ENCODE results near the gene CRABP1. TPM values are rescaled to one million over a fixed set of nuclear protein-coding genes. Genes with fewer than 3 reads are reported as not detected.

The CRABP1 gene
- total and polyA plus RNA-seq, 10 of the 15 experiments (the other 5 are each of a cell fraction or from before 2014, with no cell fraction given) = 0.21 to 0.41 TPM; not detected in 8

DNA sequence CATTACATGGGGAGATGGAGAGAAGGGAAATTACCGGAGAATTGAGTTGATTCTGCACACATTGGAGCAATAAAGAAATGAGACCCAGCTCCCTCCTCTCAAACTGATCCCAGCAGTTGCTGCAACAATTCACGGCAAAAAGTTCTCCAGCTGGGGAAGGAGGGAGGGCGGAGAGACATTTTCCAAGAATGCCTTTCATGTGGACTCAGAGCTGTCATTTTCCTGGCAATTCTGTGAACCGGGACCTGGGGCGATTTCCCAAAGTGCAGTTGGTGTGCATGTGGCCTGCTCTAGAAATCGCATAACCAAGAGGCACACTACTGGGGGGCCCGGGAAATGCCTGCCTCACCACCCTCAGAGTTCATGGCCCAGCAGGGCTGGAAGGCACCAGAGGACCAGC lies 49.2 kb downstream of the CRABP1 start (continued):
- no peak for TF ChIP-seq NFIC (IDR thresholded peaks at IDR 0.05; ENCODE audit: low read depth, low read length)
- TF ChIP-seq DPF2 (IDR thresholded peaks at IDR 0.05) = no peak
- TF ChIP-seq JUND (IDR thresholded peaks at IDR 0.05; ENCODE audit: low read depth, low read length) = no peak

DNA sequence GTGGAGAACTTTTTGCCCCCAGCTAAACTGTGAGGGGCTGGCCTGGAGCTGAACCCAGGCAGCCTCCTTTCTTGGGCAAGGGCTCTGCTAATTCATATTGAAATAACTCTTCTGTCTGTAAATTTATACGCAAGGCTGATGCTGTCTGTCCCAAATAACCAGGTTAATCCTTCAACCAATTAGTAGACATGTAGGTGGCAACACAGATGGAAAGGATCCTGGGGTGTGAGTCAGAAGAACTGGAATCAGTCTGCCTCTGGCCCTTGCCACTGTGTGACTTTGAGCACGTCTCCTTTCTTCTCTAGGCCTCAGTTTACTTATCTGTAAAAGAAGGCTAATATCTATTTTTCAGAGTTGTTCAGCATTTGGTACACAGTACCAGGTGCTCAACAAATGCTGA lies 49.6 kb downstream of the CRABP1 start:
- intact Hi-C loops (cut with micrococcal nuclease; ENCODE audit: unreplicated experiment) = no loop called here
- no peaks in the 10 kb centered on the region for H3K9me3 ChIP-seq (replicated peaks; ENCODE audit: control insufficient read depth, insufficient read depth, low read length)
- no peaks in the 10 kb centered on the region for H4K20me1 ChIP-seq (ENCODE audit: control insufficient read depth, insufficient read depth)
- ChIA-PET POLR2A (no interaction called here), RAD21 (ENCODE audit: unreplicated experiment) (no interaction called here), SMC1A (ENCODE audit: uncharacterized antibody, unreplicated experiment) (no interaction called here), CTCF (no interaction called here)
- no peak overlapping the region for H3K4me3 ChIP-seq
- 6% methylated on average over 2 of the region's 2 CpGs for WGBS (ENCODE audit: insufficient coverage, insufficient replicate concordance, low lambda C conversion rate, missing lambda C conversion rate)
- no peaks in the 10 kb centered on the region for H3K4me1 ChIP-seq (ENCODE audit: control insufficient read depth, insufficient read depth, low read length)
- peaks cover 0 to 1% of the 10 kb centered on the region in 2 experiments; a peak in 2 of 4 replicates for H3K27me3 ChIP-seq (replicated peaks in 1 of 2; ENCODE audit: control insufficient read depth in 2 of 2, insufficient read depth in 2 of 2, low read length in 1 of 2)
- in situ Hi-C loops (cut with MboI) = no loop called here
- DNase-seq (ENCODE audit: low read depth, low spot score) = no peak
- H2AFZ ChIP-seq (ENCODE audit: control insufficient read depth, low read depth, low read length) = no peak overlapping the region
- BruUV-seq (replicated peaks) = no TSS peak
- no peak overlapping the region for H3K9ac ChIP-seq (ENCODE audit: control insufficient read depth, insufficient read depth, low read length)
- no peaks in the 10 kb centered on the region for H3K36me3 ChIP-seq (ENCODE audit: control insufficient read depth in 2 of 2, insufficient read depth in 2 of 2, low read length in 1 of 2)
- H3K79me2 ChIP-seq (ENCODE audit: control insufficient read depth, insufficient read depth, low read length) = no peaks in the 10 kb centered on the region
- FAIRE-seq = no peak
- TF ChIP-seq, protein P1, sequence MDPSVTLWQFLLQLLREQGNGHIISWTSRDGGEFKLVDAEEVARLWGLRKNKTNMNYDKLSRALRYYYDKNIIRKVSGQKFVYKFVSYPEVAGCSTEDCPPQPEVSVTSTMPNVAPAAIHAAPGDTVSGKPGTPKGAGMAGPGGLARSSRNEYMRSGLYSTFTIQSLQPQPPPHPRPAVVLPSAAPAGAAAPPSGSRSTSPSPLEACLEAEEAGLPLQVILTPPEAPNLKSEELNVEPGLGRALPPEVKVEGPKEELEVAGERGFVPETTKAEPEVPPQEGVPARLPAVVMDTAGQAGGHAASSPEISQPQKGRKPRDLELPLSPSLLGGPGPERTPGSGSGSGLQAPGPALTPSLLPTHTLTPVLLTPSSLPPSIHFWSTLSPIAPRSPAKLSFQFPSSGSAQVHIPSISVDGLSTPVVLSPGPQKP (IDR thresholded peaks at IDR 0.05; ENCODE audit: low read depth, low read length) = no peak
- TF ChIP-seq HDGF (IDR thresholded peaks at IDR 0.05) (no peak), NFYB (IDR thresholded peaks at IDR 0.05; ENCODE audit: insufficient read depth, low read depth, low read length) (no peak)
- TF ChIP-seq, protein P2, sequence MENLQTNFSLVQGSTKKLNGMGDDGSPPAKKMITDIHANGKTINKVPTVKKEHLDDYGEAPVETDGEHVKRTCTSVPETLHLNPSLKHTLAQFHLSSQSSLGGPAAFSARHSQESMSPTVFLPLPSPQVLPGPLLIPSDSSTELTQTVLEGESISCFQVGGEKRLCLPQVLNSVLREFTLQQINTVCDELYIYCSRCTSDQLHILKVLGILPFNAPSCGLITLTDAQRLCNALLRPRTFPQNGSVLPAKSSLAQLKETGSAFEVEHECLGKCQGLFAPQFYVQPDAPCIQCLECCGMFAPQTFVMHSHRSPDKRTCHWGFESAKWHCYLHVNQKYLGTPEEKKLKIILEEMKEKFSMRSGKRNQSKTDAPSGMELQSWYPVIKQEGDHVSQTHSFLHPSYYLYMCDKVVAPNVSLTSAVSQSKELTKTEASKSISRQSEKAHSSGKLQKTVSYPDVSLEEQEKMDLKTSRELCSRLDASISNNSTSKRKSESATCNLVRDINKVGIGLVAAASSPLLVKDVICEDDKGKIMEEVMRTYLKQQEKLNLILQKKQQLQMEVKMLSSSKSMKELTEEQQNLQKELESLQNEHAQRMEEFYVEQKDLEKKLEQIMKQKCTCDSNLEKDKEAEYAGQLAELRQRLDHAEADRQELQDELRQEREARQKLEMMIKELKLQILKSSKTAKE (IDR thresholded peaks at IDR 0.05; ENCODE audit: low read depth, poor library complexity, severe bottlenecking) = no peak
- TF ChIP-seq, protein P3, sequence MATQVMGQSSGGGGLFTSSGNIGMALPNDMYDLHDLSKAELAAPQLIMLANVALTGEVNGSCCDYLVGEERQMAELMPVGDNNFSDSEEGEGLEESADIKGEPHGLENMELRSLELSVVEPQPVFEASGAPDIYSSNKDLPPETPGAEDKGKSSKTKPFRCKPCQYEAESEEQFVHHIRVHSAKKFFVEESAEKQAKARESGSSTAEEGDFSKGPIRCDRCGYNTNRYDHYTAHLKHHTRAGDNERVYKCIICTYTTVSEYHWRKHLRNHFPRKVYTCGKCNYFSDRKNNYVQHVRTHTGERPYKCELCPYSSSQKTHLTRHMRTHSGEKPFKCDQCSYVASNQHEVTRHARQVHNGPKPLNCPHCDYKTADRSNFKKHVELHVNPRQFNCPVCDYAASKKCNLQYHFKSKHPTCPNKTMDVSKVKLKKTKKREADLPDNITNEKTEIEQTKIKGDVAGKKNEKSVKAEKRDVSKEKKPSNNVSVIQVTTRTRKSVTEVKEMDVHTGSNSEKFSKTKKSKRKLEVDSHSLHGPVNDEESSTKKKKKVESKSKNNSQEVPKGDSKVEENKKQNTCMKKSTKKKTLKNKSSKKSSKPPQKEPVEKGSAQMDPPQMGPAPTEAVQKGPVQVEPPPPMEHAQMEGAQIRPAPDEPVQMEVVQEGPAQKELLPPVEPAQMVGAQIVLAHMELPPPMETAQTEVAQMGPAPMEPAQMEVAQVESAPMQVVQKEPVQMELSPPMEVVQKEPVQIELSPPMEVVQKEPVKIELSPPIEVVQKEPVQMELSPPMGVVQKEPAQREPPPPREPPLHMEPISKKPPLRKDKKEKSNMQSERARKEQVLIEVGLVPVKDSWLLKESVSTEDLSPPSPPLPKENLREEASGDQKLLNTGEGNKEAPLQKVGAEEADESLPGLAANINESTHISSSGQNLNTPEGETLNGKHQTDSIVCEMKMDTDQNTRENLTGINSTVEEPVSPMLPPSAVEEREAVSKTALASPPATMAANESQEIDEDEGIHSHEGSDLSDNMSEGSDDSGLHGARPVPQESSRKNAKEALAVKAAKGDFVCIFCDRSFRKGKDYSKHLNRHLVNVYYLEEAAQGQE (IDR thresholded peaks at IDR 0.05; ENCODE audit: low read depth, low read length) = no peak
- no peak for ATAC-seq
- H3K4me2 ChIP-seq (ENCODE audit: control insufficient read depth, insufficient read depth) = no peak overlapping the region
- H3K27ac ChIP-seq (ENCODE audit: control insufficient read depth, insufficient read depth) = no peak overlapping the region

All from GM12878 (cell line).